Measurements from ENCODE around the gene RNF115. TPM values are rescaled to one million over a fixed set of nuclear protein-coding genes. Genes with fewer than 3 reads are reported as not detected.

RNF115 gene
- total and polyA plus RNA-seq, 2 of the 8 experiments (the other 6 are each of a cell fraction or from before 2014, with no cell fraction given) = 4.7 to 10.8 TPM

DNA sequence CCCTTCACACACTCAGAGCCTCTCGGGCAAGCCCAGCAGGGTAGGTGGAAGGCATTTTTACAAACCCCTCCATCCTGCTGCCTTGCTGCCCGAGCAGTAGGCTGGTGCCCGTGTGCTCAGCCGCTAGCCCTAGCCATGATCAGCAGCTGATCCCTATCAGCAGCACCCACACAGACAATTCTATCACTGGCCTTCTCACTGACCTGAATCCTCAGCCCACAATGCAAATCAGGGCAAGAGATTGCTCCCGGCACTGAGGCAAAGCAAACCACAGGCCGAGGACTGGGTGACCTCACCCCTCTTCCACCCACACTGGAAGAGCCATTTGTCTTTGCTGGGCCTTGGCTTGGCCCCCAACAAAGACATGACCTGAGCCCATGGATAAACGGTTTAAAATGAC is 115.8 kb downstream of the RNF115 start:
- CTCF ChIA-PET (ENCODE audit: partially characterized antibody) = interaction anchor here (1.7 to 2.4 kb wide), 2 partner anchors 9 to 13 kb away, joined by 3 to 20 read pairs; no protein-coding TSS in a partner anchor
- WGBS, 2 experiments (ENCODE audit: extremely low coverage in 1 of 2, insufficient coverage in 1 of 2, insufficient read length in 1 of 2, insufficient replicate concordance in 2 of 2, low coverage in 1 of 2, low lambda C conversion rate in 2 of 2, missing lambda C conversion rate in 1 of 2) = 87% methylated on average over 7 of the region's 7 CpGs; no CpG with 5 or more reads in 1 of the 2 experiments
- no peak overlapping the region for H2BK120ac ChIP-seq (replicated peaks; ENCODE audit: low read depth, low read length)
- TF ChIP-seq GABPA (IDR thresholded peaks at IDR 0.05; ENCODE audit: borderline replicate concordance, insufficient read depth, low read length) (no peak), CBX5 (IDR thresholded peaks at IDR 0.05; ENCODE audit: low read depth, low read length) (no peak), MAFK (IDR thresholded peaks at IDR 0.05; ENCODE audit: low read depth, low read length) (no peak), EZH2 (IDR thresholded peaks at IDR 0.05; ENCODE audit: low read depth, low read length, severe bottlenecking) (no peak), CTBP2 (IDR thresholded peaks at IDR 0.05; ENCODE audit: borderline replicate concordance, insufficient read depth, insufficient read length, low read length) (no peak), TEAD4 (IDR thresholded peaks at IDR 0.05; ENCODE audit: low read depth, low read length) (no peak), POLR2AphosphoS5 (IDR thresholded peaks at IDR 0.05; ENCODE audit: low read depth, low read length) (no peak), TBP (IDR thresholded peaks at IDR 0.05; ENCODE audit: low read depth, low read length) (no peak), ZNF274 (IDR thresholded peaks at IDR 0.05; ENCODE audit: borderline replicate concordance, extremely low read depth, low read length) (no peak), RNF2 (IDR thresholded peaks at IDR 0.05; ENCODE audit: borderline replicate concordance, low read depth, low read length, missing control alignments, poor library complexity, severe bottlenecking) (no peak), CREB1 (IDR thresholded peaks at IDR 0.05) (no peak), BACH1 (IDR thresholded peaks at IDR 0.05; ENCODE audit: low read length) (no peak), KDM4A (IDR thresholded peaks at IDR 0.05; ENCODE audit: low read depth, low read length, severe bottlenecking) (no peak), YY1 (IDR thresholded peaks at IDR 0.05; ENCODE audit: low read depth, low read length) (no peak)

More for the DNA sequence above, 115.8 kb downstream of the RNF115 start:
- no peaks in the 10 kb centered on the region for H3K36me3 ChIP-seq (ENCODE audit: control insufficient read depth in 2 of 4, insufficient read depth in 4 of 4, low read length in 3 of 4)
- no peak overlapping the region; the same call in 1 of the 2 replicates for H4K8ac ChIP-seq (ENCODE audit: extremely low read depth, insufficient read depth, low read length)
- H3K27me3 ChIP-seq (replicated peaks in 1 of 4; ENCODE audit: control insufficient read depth in 3 of 4, extremely low read depth in 1 of 4, insufficient read depth in 3 of 4, low read length in 3 of 4) = no peaks in the 10 kb centered on the region
- no peak for DNase-seq (ENCODE audit: low read depth in 1 of 2, low spot score in 2 of 2)
- H4K20me1 ChIP-seq (replicated peaks in 1 of 2; ENCODE audit: control insufficient read depth in 1 of 2, insufficient read depth in 2 of 2, low read length in 2 of 2) = no peaks in the 10 kb centered on the region
- no peak overlapping the region for H2AK5ac ChIP-seq (ENCODE audit: low read depth, low read length)
- peaks cover 0 to 10% (median 5%) of the 10 kb centered on the region in 4 experiments; a peak in 6 of 7 replicates for H3K4me1 ChIP-seq (replicated peaks in 1 of 4; ENCODE audit: control insufficient read depth in 3 of 4, insufficient read depth in 4 of 4, low read length in 3 of 4)
- H3K18ac ChIP-seq (ENCODE audit: extremely low read depth, low read length) = no peak overlapping the region
- H2BK5ac ChIP-seq (ENCODE audit: low read depth, low read length) = 0 out of 2 replicates have a peak overlapping the region, but pooled peaks have one; percentile 10
- no peak overlapping the region for H3K23ac ChIP-seq (ENCODE audit: insufficient read length)
- H3K4me2 ChIP-seq (ENCODE audit: insufficient read depth in 1 of 2, low read depth in 2 of 2, low read length in 2 of 2) = no peak overlapping the region
- H3K4ac ChIP-seq (replicated peaks; ENCODE audit: insufficient read length, low read depth, low read length) = no peak overlapping the region
- no peaks in the 10 kb centered on the region for H3K9me3 ChIP-seq (ENCODE audit: insufficient read depth in 2 of 2, low read depth in 1 of 2, low read length in 1 of 2)
- no peaks in the 10 kb centered on the region for H3K23me2 ChIP-seq (ENCODE audit: low read depth, low read length)
- H4K5ac ChIP-seq (ENCODE audit: insufficient read length, low read depth, low read length) = no peak overlapping the region
- H2BK12ac ChIP-seq (ENCODE audit: low read depth, low read length) = no peak overlapping the region
- H3K27ac ChIP-seq (ENCODE audit: low read depth, low read length) = no peak overlapping the region
- no peak overlapping the region for H3K56ac ChIP-seq (replicated peaks; ENCODE audit: insufficient read length, low read depth, low read length)
- no peak for FAIRE-seq
- no peak overlapping the region for H3K9ac ChIP-seq (replicated peaks in 1 of 4; ENCODE audit: extremely low read depth in 1 of 4, low read depth in 3 of 4, low read length in 3 of 4)
- no peak overlapping the region for H4K91ac ChIP-seq (replicated peaks; ENCODE audit: insufficient read length, low read length)
- no peak overlapping the region for H3K4me3 ChIP-seq (ENCODE audit: extremely low read depth in 1 of 4, insufficient read depth in 2 of 4, low read depth in 3 of 4, low read length in 4 of 4)
- POLR2A ChIA-PET (ENCODE audit: partially characterized antibody) = interaction anchor here (1.9 kb wide), 1 partner anchor 8 kb away, joined by 4 read pairs; no protein-coding TSS in a partner anchor
- H2BK20ac ChIP-seq (ENCODE audit: low read length) = 0 out of 2 replicates have a peak overlapping the region, but pooled peaks have one; percentile 41
- H3K79me1 ChIP-seq (ENCODE audit: low read depth, low read length) = no peaks in the 10 kb centered on the region
- H2BK15ac ChIP-seq (ENCODE audit: low read length) = no peak overlapping the region
- no peaks in the 10 kb centered on the region for H3K79me2 ChIP-seq (ENCODE audit: control insufficient read depth in 1 of 2, insufficient read depth in 2 of 2, low read length in 2 of 2)
- H2AFZ ChIP-seq (ENCODE audit: low read length) = peak overlapping the region; percentile 51; the same call in 1 of the 2 replicates
- no peak overlapping the region for H3K14ac ChIP-seq (ENCODE audit: insufficient read length)

Measured in H1 (cell line).